GM18858 (cell line): ENCODE results near the gene ESR1.

Experiments used
- ATAC-seq: cut with Tn5 transposase; IDR thresholded peaks from one replicate; pipeline ENCODE4 v1.9.1; 2021; ENCODE audit not compliant: unreplicated experiment

ESR1 gene

GRCh38 chr6:152167641-152168603, 360.4 kb downstream of the ESR1 start:
- no peak for ATAC-seq

- no peak for ATAC-seq
Measured at GRCh38 chr6:152170313-152170701, 362.8 kb downstream of the ESR1 start.

GRCh38 chr6:152170702-152171667, 363.5 kb downstream of the ESR1 start:
- peak; percentile 97 for ATAC-seq

- no peak for ATAC-seq
Measured at GRCh38 chr6:152173321-152173720, 365.8 kb downstream of the ESR1 start.

- ATAC-seq = no peak
Measured at GRCh38 chr6:152173957-152174356, 366.5 kb downstream of the ESR1 start.

GRCh38 chr6:152176268-152176667, 368.8 kb downstream of the ESR1 start:
- ATAC-seq = no peak
